ENCODE data around the gene TMEM182.
A peak's percentile ranks its signal among the peaks of the same experiment; 100 is the strongest.

TMEM182 gene

DNA sequence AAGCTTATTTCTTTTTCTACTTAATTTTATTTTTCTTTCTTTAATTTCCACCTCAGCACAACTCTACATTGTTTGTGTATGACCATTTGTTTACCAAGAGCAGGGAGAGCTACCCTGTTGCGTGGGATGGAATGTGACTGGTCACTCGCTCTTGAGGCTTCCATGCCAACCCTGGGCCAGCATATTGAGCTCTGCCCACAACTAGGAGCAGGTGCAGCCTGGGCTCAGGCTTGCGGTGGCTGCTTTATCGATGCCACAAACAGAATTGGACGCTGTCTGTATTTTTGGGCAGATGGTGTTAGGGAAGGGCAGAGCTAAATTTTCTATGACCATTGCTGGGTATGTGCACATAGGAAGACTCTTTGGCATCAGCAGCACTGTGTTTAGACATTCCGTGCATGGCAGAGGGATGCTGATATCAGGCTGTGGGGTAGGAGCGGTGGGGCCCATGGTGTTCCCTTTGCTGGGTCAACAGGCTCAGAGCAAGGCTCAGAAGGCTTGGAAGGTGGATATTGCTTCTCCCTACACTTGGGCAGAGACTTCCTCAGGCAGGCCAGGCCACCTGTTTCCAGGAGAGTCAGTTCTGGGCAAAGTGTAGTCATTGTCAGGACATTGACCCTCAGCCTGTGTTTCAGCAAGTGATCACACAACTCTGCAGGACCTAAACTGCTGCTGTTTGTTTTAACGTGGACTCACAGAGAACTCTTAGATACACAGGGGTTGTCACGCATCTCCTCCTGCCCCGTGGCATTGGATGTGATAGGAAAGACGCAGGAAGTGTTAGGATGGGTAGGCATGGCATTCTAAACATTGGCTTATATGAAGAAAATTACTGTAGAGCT, 40.2 kb downstream of the TMEM182 start:
- DNase-seq, result no peak

DNA sequence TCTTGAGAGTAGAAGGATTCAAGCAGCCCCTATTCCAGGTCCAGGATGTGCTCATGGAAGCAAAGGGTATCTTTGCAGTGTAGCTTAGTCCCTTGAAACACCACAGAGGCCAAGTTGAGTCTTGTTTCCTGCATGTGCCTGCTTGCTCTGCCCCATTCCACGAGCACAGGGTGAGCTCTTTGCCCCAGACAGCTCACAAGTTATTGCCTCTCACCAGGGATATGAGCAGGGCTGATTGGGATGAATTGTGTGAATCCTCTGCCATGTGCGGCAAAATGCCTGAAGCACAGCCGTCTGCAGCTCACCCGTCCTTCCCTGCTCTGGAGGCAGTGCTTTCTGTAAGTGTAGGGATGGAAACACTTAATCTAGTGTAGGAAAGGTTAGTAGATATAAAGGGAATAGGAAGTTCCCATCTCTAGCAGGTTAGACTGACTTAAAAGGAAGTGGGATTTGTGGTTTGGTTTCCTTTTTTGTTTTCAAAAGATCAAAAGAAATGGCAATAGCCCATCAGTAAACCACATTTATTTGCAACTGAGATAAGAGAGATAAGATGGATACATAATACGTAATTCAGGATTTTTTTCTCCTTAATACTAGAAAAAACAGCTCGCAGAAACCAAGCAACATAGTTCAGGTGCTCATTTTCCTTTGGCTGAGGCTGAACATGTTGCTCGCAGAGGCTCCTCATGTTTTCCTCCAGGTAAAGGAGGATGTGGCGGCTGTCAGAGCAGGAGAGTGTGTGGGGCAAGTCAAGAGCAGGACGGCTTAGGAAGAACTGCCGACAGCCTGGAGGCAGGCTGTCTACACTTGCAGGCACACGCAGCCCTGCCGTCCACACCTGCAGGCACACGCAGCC, 41.4 kb downstream of the TMEM182 start:
- no peak for DNase-seq

DNA sequence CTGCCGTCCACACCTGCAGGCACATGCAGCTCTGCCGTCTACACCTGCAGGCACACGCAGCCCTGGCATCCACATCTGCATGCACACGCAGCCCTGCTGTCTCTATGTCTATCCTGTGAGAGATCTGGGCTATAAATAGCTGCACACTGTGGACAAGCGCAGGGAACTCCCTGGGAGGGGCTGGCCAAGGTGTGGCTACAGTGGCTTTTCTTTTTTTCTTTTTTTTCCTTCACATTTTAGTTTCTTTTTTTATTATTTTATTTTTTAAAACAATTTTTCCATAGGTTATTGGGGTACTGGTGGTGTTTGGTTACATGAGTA, 42.0 kb downstream of the TMEM182 start:
- DNase-seq, result no peak

DNA sequence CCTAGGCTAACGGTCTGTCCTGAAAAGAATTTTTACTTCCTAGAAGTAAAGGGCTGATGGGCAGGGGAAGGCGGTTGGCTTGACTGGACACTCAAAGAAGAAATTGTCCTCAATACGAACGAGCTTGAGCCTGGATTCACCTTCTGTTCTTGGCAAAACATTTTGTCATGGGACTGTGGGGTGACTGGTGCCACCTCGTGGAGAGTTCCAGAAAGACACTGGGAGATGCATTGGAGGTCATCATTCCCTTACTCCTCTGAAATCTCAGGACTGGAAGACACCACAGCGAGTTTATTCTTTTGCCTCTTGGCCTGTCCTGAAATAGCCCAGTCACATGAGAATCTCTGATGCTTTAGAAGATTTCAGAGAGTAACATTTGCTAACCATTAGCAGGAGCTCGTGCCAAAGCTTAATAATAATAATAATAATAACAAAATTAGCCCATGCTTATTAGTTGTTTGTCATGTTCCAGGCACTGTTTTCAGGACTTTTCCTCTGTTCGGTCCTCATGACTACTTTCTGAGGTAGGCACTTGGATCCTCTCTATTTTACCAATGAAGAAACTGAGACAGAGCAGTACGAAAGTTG, 44.5 kb downstream of the TMEM182 start:
- no peak for DNase-seq

DNA sequence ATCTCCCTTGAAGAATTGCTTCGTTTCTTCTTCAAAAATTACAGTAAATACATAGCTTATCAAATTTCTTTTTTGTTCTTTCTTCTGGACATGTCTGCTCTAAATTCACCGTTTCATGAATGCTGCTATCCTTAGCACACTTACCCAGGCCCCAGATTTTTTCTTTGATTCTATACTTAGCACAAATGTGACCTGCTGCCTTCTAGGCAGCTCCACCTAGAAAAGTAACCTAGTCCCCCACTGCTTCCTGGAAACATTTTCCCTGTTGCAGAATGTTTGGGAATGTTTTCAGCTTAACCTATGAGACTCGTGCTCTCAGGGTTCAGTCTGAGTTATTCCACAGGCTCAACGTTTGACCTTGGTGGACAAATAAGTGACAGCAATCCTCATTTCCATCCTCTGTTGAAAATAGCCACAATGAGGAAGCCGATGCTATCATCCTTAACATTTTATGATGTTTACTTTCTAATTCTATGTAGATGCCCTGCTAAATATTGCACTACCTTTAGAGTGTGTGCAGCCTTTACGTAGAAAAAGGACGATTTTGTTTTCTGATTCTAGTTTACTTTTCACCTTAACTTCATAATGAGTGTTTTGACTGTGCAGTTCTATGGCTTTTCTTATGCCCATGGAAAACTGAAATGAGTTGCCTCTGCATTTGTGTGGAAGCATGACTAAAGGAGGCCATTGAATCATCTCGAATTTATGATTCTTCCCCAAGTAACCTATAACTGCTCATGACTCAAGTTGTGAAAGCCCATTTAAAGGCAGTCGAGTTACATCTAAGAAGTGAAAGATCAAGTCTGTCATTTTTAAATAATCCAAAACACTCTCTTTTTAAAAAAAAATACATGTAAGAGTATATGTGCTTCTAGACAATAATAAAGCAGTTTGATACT, 47.7 kb downstream of the TMEM182 start:
- DNase-seq, result no peak

DNA sequence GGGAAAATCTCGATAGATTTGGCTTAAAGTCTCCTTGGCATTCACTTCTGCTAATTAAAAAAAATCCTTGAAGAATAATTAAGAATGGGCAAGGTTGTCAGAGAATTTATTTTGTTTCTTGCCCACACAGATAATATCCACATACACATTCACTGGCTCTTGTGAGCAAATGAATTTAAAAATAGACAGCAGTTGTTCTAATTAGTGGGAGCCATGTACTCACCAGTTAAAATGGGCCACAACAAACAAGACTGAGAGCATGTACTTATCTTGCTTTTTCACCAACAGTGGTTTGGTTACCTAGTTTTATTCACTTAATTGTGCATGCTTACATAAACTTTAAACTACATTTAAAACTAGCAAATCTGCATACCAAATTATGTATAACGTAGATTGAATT, 53.5 kb downstream of the TMEM182 start:
- DNase-seq, result no peak

DNA sequence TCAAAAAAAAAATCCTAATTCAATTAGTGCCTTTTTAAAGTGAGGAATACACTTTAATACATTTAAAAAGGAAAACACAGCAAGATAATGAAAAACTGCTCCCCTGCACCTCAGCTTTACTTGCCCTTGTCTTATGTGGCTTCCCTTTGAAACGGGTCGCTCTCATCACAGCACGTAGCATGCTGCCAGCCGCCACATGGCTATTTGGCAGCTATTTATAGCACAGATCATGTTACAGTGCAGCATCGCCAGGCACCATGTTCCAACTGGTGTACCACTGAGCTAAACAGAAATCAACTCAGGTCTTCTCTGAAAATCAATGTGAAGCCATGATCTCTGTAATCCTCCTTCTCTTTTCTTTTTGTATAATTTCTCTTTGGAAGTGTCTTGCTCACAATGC, 65.1 kb downstream of the TMEM182 start:
- DNase-seq, result no peak

DNA sequence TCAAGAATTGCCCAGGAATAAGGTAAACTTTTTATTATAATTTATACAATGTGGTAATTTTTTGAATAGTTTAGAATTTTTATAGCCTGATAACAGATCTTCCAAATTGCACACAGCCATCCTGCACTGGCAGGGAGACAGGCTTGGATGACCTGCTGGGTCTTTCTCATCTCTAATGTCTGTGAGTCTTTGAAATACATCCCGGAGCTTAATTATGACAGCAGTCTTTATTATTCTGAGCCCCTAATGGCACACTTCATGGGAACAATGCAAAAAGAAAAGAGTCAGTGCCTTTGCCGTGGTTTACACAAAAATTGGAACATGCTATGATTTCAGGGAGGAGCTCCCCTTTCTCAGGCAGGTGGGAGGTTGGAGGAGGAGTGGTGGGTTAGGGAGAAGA, 71.0 kb downstream of the TMEM182 start:
- no peak for DNase-seq

DNA sequence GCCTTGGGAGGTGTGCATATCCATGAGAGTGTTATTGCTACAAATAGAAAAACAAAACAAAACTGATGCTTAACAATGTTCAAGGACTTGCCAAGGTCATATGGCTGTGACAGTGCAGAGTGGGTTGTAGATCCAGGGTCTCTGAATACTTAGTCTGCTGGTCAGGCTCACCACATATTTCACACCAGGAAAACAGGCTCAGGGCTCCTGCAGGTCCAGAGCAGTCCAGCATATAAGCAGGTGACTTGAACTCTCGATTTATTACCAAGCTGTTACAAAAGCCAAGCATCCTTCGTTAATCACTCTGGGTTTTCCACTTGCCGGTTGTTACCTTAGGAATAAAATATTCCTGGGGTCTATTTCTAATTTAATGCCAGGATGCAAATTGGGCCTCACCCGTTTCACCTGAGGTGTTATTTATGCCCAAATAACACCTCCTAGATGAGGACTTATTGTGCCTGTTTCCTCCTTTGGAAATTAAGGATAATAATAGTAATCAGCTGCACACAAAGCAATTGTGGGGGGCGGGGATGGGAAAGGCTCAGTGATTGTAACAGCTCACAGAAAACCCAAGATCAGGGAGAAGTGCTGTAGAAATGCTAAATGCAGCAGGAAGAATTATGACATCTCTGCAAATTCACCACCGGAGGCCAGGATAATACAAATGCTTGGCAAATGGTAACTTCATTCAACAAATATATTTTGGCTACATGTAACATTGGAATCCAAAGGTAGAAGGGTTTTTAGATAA, 72.9 kb downstream of the TMEM182 start:
- no peak for DNase-seq

DNA sequence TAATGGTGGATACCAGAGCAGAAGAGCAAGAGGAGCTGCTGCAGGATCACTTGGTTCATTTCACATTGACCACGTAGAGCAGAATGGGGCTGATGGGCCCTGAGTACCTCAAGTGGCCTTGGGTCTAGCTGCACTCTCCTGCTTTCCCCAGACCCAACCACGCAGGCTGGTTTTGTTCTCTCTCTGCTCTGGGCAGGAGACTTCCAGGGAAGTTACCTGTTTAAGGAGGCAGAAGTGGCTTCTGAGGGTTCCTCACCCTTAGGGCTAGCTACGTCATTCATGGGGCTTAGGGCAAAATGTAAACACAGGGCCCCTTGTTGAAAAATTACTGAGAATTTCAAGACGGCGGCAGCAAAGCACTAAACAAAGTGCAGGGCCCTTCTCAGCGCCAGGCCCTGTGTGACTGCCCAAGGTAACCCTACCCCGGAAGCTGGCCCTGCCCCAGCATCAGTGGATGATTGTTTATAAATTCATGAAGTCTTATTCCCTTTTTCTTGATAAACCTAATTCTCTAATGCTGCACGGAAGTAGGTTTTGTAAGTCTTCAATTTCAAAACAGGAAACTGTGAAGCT, 75.9 kb downstream of the TMEM182 start:
- no peak for DNase-seq

DNA sequence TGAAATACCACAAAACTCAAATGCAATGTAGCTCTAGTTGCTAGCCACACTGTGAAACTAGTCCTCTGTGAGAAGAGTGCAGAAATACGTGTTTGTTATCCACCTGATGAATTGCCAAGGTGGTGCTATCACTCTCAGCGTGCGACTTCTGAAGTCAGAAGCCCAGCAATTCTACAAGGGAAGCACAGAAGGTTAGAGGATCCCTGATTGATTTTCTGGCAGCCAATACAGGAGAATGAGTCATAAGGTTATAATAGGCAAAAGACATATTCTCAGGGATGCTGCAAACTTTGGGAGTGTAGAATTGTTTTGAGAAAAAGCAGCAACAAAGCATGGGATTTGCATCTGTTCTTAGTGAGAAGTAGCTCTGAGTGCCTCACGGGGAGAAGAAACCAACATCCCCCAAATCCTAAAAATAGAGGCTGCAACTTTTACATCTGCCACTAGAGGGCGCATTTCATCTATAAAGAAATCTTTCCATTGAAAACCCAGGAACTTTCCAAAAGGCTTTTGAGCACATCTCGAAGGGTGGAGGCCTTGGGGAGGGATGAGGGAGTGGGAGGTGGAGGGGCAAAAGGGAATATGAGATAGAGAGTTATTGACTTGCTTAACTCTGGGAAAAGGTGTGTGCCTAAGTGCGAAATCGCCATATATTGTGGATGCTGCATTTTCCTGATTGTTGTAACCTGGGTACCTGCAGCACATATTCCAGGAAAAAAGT, 78.0 kb downstream of the TMEM182 start:
- peak; percentile 1 for DNase-seq

DNA sequence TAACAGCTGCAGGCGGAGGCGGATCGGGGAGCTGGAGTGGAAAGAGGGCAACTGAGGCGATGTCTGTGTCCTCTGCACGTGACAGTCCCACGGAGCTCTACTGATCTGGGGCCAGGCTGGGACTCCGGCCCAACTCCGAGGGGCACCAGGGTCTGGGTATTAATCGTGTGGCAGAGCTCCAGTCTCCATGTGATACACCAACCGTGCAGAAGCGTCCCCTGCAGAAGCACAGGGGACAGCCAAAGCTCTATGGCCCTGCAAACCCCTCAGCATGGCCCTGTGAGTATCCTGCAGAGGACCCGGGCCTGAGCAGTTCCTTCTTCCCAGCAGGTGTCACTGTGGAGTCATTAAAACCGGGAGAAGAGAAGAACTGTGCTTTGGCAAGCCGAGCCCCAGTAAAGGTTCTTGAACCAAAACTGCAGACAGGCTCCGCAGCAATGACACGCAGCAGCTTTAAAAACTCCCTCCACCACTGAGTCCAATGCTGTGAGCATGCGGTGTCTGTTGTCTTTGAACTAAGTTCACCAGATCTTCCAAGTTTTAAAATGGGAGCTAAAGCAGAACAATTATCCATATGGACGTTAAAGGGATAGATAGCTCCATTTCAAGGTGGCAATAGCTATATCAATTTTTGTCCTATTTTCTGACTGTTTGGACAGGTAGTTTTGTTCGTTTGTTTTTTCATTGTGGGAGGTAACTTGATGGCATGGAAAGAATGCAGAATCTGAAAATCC, 79.4 kb downstream of the TMEM182 start:
- DNase-seq, result no peak

DNA sequence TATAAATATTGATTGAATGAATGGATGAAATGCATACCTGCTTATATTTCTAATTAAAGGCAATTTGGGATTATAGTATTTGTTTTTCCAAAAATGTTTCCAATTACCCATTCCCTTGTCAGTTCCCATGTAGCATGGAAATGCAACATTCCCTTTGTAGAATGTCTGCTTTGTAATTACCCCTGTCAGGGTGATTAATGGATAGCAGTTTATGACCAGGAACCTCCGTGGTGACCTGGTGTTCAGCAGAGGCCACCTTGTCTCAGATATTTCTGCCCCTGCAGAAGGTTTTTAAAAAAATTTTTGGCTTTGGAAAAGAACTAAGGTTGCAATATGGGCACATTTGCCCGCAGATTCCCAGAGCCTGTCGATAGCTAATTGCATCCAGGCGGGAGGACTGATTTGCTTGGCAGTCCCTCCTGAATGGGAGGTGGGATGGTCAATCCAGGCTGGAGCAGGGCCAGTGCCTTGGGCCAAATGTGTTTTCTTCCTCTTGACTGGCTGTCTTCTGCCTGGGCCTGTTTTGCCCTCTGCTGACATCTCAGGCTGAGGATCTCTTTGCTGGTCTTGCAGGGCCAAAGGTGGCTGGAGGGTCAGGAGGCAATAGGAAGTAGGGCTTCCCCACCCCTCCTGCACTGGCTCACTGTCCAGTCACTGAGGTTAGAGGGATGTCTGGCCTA, 82.1 kb downstream of the TMEM182 start:
- no peak for DNase-seq

DNA sequence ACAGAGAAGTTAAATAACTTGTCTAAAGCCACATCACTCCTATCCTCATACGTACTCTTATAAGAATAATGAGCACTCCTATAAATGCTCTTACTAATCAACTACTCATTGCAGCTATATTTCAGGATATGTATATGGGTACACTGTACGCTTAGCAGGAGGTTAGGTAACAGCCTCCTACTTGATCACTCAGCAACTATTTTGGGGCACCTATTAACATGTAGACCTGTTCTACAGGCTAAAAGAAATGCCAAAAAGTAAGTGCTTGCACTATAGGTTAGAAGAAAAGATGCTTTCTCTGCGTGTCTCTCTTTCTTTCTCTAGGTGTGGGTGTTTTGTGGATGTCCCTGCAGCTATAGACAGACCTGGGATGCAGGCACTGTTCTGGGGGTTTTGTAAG, 83.1 kb downstream of the TMEM182 start:
- DNase-seq, result no peak

DNA sequence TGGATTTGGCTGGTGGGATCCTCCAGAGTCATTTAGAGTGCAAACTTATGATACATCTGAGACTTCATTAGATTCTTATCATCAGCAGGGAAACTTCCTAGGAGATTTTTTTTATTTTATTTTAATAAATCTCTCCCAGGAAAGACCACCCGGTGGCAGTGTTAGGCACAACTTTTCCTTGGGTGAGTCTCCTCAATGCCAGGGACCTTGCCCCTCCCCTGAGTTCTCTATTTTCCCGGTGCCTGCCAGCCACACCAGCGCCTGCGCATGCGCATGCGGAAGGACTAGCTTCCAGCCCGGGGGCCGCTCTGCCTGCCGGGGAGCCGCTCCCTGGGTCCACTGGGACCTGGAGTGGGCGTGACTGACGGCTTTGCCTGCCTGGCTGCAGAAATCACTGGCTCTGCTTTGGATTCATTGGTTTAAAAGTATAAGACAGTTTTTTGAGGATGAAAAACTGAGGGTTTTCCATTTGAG, 86.6 kb downstream of the TMEM182 start:
- DNase-seq, result no peak

DNA sequence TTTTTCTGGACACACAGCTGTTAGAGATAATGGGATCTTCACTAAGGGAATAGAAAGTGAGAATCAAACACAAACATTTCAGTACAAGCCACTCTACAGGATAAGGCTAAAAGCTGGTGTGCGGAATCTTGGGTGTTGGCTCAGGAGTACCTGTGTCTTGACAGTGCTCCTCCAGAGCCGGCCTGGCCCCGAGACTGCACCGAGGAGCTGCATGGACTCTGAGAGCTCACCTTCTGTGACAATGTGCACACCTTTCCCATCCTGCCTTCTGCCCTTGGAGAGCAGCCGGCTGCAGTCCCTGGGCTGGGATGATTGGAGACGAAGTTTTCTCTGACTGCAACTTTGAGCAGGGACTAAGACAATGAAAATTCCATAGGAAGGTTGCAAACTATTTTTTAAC, 89.1 kb downstream of the TMEM182 start:
- DNase-seq, result no peak

DNA sequence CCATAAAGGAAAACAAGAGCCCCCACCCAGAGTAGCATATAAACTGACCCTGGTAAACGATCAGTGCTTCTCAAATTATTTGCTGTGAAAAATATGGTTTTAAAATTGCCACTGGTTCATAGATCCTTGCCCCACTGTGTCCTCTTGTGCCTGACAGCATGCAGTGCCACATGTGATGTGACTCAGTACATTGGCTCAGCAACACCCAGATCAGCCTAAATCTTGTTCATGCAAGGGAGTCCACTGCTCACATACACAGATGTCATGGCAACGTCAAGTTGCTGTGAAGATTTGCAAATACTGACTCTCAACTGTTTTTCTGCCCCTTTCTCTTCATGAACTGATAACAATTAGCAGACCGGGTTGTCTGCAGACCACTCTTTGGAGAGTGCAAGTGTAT, 91.0 kb downstream of the TMEM182 start:
- DNase-seq, result no peak
